ENCODE measurements around the gene GNA12.

GNA12 gene

DNA sequence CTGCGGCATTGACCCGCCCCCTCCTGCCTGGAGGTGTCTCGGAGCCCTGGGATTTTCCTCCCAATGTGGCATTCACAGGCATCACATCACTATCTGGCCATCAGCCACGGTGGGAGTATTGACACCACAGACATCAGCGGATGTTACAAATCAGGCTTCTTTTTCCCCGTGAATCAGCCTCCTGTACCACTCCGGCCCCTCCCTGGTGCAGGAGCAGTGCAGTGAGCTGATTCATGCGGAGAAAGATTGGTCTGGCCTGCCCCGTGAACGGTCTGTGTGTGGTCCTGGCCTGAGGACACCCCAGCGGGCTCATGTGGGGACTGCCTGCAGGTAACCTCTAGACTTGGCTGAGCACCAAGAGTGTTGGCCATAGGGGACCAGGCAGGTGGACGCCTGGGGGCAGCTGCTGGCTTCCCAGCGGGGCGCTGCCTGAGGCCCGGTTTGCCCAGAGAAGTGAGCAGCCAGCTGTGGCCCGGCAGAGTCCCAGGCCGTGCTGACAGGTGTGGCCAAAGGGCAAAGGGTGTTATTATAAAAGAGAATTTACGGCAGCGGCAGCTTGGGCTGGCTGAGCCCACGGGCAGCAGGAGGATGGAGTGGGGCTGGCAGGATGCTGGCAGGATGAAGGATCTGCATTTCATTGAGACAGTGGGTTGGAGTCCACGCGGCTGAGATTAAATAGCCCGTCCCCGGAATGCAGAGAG lies 32.1 kb upstream of the GNA12 start:
- no peak for DNase-seq (ENCODE audit: low read depth in 1 of 2, low spot score in 1 of 2)

DNA sequence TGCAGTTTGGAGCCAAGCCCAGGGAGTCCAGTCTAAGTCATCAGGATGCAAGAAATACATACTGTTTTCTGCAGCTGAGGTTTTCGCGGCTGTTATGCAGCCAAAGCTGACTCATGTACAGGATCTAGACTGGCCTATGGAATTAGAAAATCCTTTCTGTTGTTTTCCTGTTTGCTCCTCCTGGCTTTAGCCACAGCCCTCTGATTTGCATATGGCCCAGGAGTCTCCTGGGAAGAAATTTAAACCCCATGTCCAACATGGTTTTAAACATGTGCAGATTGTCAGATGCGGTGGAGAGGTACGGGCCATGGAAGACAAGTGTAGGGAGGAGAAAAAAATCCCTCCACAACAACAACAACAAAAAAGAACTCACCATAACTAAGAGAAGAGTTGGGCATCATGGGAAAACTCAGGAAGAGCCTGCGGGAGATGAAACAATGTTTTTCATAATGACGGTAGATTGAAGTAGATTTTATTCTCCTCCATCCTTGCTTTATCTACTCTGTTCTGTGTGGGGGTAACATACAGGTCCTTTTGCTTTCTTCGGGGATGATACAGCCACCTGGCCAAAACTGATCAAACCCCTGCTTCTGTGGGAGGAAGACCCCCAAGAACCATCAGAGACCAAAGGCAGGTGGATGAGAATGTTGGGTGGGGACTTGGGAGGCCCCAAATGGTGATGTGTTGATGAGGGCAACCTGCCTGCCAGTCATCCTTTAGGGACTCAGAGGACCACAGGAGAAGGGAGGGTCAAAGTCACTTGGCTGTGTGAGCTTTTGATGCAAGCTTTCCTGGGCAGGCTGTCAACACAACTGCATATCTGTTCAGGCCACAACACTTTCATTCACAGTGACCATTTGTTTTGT lies 29.8 kb upstream of the GNA12 start:
- Histone ChIP-seq H3K27me3 (ENCODE audit: insufficient read depth, poor library complexity, severe bottlenecking) (no peaks in the 10 kb centered on the region), H3K4me3 (replicated peaks; ENCODE audit: insufficient read depth, low read length) (no peak overlapping the region), H3K27ac (replicated peaks) (no peak overlapping the region)
- DNase-seq (ENCODE audit: low read depth in 1 of 2, low spot score in 1 of 2) = no peak
- TF ChIP-seq GABPA (IDR thresholded peaks at IDR 0.05; ENCODE audit: low read depth) (no peak), POLR2AphosphoS5 (IDR thresholded peaks at IDR 0.05; ENCODE audit: low read depth) (no peak), SPI1 (IDR thresholded peaks at IDR 0.05; ENCODE audit: borderline replicate concordance, low read depth) (no peak)
- TF ChIP-seq, protein P1, sequence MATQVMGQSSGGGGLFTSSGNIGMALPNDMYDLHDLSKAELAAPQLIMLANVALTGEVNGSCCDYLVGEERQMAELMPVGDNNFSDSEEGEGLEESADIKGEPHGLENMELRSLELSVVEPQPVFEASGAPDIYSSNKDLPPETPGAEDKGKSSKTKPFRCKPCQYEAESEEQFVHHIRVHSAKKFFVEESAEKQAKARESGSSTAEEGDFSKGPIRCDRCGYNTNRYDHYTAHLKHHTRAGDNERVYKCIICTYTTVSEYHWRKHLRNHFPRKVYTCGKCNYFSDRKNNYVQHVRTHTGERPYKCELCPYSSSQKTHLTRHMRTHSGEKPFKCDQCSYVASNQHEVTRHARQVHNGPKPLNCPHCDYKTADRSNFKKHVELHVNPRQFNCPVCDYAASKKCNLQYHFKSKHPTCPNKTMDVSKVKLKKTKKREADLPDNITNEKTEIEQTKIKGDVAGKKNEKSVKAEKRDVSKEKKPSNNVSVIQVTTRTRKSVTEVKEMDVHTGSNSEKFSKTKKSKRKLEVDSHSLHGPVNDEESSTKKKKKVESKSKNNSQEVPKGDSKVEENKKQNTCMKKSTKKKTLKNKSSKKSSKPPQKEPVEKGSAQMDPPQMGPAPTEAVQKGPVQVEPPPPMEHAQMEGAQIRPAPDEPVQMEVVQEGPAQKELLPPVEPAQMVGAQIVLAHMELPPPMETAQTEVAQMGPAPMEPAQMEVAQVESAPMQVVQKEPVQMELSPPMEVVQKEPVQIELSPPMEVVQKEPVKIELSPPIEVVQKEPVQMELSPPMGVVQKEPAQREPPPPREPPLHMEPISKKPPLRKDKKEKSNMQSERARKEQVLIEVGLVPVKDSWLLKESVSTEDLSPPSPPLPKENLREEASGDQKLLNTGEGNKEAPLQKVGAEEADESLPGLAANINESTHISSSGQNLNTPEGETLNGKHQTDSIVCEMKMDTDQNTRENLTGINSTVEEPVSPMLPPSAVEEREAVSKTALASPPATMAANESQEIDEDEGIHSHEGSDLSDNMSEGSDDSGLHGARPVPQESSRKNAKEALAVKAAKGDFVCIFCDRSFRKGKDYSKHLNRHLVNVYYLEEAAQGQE (IDR thresholded peaks at IDR 0.05; ENCODE audit: insufficient replicate concordance, low read depth) = no peak
- TF ChIP-seq, protein P2, sequence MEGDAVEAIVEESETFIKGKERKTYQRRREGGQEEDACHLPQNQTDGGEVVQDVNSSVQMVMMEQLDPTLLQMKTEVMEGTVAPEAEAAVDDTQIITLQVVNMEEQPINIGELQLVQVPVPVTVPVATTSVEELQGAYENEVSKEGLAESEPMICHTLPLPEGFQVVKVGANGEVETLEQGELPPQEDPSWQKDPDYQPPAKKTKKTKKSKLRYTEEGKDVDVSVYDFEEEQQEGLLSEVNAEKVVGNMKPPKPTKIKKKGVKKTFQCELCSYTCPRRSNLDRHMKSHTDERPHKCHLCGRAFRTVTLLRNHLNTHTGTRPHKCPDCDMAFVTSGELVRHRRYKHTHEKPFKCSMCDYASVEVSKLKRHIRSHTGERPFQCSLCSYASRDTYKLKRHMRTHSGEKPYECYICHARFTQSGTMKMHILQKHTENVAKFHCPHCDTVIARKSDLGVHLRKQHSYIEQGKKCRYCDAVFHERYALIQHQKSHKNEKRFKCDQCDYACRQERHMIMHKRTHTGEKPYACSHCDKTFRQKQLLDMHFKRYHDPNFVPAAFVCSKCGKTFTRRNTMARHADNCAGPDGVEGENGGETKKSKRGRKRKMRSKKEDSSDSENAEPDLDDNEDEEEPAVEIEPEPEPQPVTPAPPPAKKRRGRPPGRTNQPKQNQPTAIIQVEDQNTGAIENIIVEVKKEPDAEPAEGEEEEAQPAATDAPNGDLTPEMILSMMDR (IDR thresholded peaks at IDR 0.05; ENCODE audit: insufficient read depth, low read length) = no peak

More for the DNA sequence above, 32.1 kb upstream of the GNA12 start:
- Histone ChIP-seq H3K27me3 (ENCODE audit: insufficient read depth, poor library complexity, severe bottlenecking) (no peaks in the 10 kb centered on the region), H3K4me3 (replicated peaks; ENCODE audit: insufficient read depth, low read length) (no peak overlapping the region), H3K27ac (replicated peaks) (no peak overlapping the region)
- no peak for TF ChIP-seq POLR2AphosphoS5 (IDR thresholded peaks at IDR 0.05; ENCODE audit: low read depth)
- no peak for TF ChIP-seq SPI1 (IDR thresholded peaks at IDR 0.05; ENCODE audit: borderline replicate concordance, low read depth)
- TF ChIP-seq, protein P2 (IDR thresholded peaks at IDR 0.05; ENCODE audit: insufficient read depth, low read length) = no peak
- TF ChIP-seq, protein P1 (IDR thresholded peaks at IDR 0.05; ENCODE audit: insufficient replicate concordance, low read depth) = no peak
- no peak for TF ChIP-seq GABPA (IDR thresholded peaks at IDR 0.05; ENCODE audit: low read depth)

DNA sequence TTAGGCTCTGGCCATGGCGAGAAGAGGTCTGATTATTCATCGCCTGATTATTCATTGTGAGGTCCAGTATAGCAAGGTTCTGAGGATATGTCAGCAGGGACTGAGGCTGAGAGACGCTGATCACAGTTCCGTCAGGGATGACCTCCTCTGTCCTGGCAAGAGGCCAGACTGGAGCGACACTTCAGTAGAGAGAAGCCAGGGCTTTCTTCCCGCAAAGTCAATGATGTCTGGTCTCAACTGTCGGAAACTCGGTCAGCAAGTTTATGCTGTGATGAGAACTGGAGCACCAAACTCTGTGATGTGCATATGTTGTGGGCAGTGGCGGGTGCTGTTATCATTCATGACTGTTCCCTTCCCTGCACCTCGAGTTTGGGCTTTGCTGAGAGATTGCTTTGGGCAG lies 29.0 kb upstream of the GNA12 start:
- Histone ChIP-seq H3K27me3 (ENCODE audit: insufficient read depth, poor library complexity, severe bottlenecking) (no peaks in the 10 kb centered on the region), H3K4me3 (replicated peaks; ENCODE audit: insufficient read depth, low read length) (no peak overlapping the region), H3K27ac (replicated peaks) (no peak overlapping the region)
- DNase-seq (ENCODE audit: low read depth in 1 of 2, low spot score in 1 of 2) = no peak
- TF ChIP-seq POLR2AphosphoS5 (IDR thresholded peaks at IDR 0.05; ENCODE audit: low read depth) = no peak
- TF ChIP-seq, protein P1 (IDR thresholded peaks at IDR 0.05; ENCODE audit: insufficient replicate concordance, low read depth) = no peak
- TF ChIP-seq, protein P2 (IDR thresholded peaks at IDR 0.05; ENCODE audit: insufficient read depth, low read length) = no peak
- no peak for TF ChIP-seq SPI1 (IDR thresholded peaks at IDR 0.05; ENCODE audit: borderline replicate concordance, low read depth)
- no peak for TF ChIP-seq GABPA (IDR thresholded peaks at IDR 0.05; ENCODE audit: low read depth)

Data from HL-60 (cell line).